Stimulated activated CD8-positive, alpha-beta memory T cell treated with anti-CD3 and anti-CD28 coated beads, Interleukin-4, amount 100 ng/mL, for 48 hours (primary cell): ENCODE data around the gene EFHC1.
"Not testable (repeated sequence)": the region's sequence is repeated elsewhere in the genome, so short reads cannot be mapped to it uniquely, and the experiment has no call there.

Experiments
- DNase-seq: peaks from one replicate; pipeline ENCODE4 v3.0.0-alpha.2; 2020

EFHC1 gene

DNA sequence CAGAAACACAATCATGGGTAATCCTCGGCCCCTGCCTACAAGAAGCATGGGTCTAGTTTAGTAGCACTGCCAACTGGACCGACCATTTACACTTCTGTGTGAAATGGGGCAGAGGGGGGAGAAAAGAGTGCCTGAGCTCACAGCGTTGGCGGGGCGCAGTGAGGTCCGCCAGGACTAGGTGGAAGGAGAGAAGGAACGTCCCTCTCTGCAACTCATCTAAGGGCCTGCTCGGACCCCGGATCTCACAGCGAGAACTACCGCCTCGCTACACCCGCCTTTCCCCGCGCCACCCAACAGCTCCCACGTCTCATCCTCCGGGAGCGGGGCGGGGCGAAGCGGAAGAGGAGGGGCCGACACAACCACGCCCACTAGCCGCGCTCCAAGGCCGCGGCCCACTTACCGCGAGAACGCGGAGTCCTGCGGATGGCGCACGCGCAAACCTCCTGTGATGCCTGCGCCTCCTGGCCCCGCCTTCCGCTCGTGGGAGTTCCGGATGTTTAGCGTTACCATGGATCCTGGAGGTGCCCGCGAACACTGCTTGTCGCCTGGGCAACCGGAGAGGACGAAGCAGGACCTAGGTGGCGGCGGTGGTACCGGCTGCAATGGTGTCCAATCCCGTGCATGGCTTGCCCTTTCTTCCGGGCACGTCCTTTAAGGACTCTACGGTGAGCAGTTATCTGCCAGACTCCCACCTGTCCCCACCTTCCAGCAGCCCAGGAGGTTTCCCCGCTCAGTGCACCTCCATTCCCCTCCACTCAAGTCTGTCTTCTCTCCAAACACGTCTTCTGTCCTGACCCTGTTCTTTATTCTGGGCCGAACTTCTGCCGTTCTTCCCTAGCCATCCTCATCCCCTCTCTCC lies at the start of gene EFHC1:
Gene EFHC1 (plus strand): TSS at position 534 of the 859 bp plus-strand sequence. CDS start 69 bp downstream, at position 603.
- DNase-seq = peak; percentile 99

DNA sequence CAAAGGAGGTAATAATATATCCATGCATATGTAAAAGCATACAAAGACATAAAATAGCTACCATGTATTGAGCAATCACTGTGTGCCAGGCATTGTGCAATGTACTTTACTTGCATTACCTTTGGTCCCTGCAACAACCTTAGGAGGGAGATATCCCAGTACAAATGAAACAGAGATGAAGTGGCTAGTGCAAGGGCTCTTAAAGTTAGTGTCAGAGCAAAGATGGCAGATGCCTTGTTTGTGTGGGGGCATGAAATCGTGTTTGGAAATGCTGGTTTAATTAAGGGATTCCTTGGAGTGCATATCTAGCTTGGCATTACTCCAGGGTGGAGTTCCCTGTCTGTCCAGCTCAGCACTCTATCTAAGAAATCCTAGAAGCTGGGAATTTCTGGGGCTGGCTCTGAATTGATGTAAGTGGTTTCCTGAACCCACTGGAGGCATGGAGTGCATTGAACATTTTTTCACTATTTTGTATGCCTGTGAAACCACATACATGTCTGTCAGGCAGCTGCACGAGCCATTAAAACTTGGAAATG lies 48.4 kb upstream of the EFHC1 start:
- DNase-seq = no peak

- DNase-seq = no peak
Observed at GRCh38 chr6:52373151-52373690, 46.9 kb upstream of the EFHC1 start.

DNA sequence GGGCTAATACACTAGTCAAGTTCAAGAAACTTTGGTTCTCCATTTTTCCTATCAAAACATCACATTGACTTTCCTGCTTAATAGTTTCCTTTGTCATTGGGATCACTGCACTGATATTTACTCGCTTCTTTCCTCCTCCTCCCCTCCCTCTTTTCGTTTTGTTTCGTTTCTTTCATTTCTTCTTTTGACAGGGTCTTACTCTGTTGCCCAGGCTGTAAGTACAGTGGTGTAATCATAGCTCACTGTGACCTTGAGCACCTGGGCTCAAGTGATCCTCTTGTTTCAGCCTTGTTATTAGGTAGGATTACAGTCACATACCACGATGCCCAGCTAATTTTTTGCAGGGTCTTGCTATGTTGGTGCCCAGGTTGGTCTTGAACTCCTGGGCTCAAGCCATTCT lies 45.9 kb upstream of the EFHC1 start:
- no peak for DNase-seq

- DNase-seq = no peak
Observed at GRCh38 chr6:52375780-52376556, 44.2 kb upstream of the EFHC1 start.

- no peak for DNase-seq
Observed at GRCh38 chr6:52376763-52377162, 43.4 kb upstream of the EFHC1 start.

GRCh38 chr6:52377538-52378221 lies 42.5 kb upstream of the EFHC1 start:
- no peak for DNase-seq

DNA sequence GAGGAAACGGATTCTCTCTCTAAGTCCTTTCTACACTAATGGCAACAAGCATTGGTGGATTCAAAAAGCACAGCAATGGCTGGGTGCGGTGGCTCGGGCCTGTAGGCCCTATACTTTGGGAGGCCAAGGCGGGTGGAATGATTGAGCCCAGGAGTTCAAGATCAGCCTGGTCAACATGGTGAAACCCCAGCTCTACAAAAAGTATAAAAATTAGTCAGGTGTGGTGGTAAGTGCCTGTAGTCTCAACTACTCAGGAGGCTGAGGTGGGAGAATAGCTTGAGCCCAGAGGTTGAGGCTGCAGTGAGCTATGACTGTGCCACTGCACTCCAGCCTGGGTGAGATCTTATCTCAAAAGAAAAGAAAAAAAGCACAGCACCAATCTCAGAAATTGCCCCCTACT lies 38.9 kb upstream of the EFHC1 start:
- DNase-seq = no peak

DNA sequence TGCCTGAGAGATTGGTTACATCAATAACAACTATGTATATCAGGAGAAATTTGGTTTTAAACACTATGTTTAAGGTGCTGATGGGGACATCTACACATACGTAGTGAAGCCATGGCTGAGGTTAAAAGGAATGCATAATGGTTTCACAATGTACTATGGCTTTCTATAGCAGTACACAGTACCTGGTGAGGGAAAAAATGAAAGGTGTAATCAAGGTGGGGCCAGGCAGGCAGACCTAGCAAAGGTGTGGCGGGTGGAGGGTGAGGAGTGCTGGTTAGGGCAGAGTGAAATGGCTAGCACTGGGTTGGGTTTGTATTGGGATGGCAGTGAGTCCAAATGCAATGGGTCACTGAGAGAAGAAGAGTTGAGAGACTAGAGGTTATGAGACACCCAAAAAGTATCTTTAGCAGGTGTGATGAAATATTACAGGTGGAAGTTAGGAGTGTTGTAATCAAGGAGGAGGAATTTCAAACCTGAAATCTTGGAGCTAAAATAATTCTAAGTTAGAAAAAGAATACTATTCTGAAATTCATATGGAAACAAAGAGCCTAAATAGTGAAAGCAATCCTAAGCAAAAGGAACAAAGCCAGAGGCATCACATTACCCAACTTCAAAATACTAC lies 35.9 kb upstream of the EFHC1 start:
- no peak for DNase-seq

- DNase-seq = no peak
Observed at GRCh38 chr6:52385074-52385473, 35.1 kb upstream of the EFHC1 start.

DNA sequence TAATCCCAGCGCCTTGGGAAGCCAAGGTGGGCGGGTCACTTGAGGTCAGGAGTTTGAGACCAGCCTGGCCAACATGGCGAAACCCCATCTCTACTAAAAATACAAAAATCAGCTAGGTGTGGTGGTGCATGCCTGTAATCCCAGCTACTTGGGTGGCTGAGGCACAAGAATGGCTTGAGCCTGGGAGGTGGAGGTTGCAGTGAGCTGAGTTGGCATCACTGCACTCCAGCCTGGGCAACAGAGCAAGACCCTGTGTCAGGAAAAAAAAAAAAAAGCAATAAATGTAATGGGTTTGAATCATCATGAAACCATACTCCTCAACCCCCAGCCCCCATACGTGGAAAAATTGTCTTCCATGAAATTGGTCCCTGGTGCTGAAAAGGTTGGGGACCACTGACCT lies 32.0 kb upstream of the EFHC1 start:
- DNase-seq = not testable (repeated sequence)

GRCh38 chr6:52388790-52389189 lies 31.4 kb upstream of the EFHC1 start:
- DNase-seq = no peak

GRCh38 chr6:52389264-52389625 lies 30.9 kb upstream of the EFHC1 start:
- DNase-seq = no peak

- peak; percentile 61 for DNase-seq
Observed at GRCh38 chr6:52389626-52390360, 30.3 kb upstream of the EFHC1 start.

- no peak for DNase-seq
Observed at GRCh38 chr6:52390361-52390727, 29.8 kb upstream of the EFHC1 start.

DNA sequence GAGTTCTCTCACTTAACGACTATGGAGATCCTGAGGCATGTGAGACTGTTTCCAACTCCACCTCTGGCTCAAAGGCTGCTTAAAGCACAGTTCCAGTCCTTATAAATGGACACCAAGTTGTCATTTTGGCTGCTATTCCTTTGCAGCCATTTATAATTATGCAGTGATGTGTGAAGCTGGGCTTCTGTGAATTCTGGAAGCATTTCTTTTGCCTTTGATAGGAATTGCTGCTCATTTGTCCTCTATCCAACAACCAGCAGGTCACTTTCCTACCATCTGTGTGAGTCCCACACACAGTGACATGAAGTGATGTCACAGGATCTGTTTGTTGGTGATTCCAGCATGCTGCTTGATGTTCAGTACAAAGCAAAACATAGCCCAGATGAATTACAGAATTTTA lies 28.5 kb upstream of the EFHC1 start:
- no peak for DNase-seq

DNA sequence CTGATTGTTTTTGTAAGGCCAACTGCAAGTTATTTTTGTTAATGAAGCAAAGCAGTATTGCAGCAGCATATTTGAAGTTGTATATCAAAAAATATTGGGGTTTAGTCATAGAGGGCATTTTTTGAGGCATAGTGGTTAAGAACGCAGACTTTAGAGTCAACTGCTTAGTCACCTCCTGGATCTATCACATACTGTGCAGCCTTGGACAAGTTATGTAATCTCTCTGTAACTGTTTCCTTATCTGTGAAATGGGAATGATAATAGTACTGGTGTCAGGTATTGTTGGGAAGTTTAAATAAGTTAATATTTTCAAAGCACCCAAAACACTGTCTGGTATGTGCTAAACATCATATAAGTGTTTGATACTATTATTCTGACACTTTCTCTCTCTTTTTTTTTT lies 27.2 kb upstream of the EFHC1 start:
- DNase-seq = no peak

DNA sequence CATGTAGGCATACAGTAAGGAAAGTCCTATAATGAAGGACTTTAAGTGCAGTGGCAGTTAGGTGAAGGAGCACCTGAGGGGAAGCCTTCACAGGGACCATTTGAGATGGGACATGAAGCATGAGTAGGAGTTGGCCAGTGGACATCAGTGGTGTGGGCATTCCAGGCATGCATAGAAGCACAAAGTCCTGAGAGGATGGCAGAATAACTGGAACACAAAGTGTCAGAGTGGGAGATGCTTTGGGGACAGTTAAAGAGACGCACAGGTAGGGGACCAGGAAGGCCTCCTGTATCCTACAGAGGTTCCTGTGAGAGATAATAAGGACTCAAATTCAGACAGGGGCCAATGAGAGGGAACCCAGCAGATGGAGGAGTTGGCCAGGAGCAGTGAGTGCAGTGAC lies 26.4 kb upstream of the EFHC1 start:
- DNase-seq = no peak

DNA sequence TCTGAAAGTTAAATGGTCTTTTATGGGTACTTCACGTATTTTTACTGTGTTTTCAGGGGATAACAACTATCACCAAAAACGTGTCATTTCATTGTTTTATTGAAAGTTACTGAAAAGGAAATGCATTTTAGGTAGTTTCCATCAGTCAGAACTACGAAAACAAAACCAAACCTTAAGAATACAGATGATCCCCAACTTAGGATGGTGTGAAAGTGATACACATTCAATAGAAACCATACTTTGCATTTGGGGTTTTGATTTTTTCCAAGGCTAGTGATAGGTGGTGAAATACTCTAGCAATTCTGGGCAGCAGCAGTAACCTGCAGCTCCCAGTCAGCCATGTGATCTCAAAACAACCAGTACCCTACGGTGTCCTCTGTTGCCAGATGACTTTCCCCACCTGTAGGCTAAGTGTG lies 25.9 kb upstream of the EFHC1 start:
- DNase-seq = no peak

DNA sequence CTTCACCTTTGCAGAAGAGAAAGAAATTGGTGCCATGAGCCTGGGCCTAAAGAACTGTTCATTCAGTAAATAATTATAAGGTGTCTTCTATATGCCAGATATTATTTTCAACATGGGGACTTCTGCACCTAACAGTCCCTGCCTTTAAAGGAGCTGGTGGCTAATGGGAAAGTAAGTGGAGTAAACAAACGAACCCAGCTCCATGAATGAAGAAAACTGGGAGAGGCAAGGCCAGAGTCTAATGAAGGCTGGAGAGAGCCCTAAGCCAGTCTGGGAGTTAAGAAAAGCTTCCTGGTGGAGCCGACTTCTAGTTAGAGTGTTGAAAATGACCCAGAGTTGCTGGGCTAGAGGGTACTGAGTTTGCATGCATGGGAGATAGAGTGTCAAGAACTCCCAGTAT lies 24.2 kb upstream of the EFHC1 start:
- DNase-seq = no peak

DNA sequence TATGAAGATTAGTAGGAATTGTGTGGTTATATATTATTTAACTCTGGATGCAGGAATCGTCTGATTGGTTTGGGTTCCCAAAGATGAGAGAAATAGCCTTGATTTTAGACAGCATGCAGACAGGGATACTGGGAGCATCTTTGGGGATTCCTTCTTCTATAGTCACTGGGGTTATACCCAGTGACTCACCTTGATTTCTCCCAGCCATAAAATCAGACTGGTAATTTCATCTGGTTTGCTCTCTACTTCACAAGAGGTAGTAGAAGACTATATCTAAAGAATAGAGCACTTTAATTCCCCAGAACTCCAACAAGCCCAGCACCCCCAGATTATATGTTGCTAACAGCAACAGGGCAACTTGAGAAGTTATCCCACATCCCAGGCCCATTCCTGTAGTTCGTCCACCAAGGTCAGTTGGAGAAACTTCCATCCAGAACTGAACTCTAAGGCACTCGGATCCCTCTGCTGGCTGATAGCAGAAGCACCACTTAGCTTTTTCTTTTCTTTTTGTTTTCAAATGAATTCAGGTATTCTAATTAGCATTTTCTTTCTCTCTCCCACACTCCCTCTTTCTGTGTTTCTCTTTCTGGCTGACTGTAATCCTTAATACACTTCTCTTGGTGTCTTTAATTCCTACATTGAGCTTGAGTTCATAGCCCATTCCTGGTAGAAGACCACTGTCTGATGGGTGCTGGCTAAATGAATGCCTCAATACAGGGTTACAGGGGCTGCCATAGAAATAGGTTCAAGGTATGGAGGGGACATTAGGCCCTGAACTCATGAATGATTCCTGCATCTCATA lies 20.4 kb upstream of the EFHC1 start:
- peak; percentile 51 for DNase-seq
